Calu3 (cell line): ENCODE data around the gene M1AP. TPM values are rescaled to one million over a fixed set of nuclear protein-coding genes. Genes with fewer than 3 reads are reported as not detected.

Source experiments
- BruUV-seq: library from RNA; stranded (reverse); fragments of 400-500 nt; replicated peaks from 2 replicates; lab custom pipeline; 2021; lab: Mats Ljungman, UMichigan
- CTCF ChIA-PET: fragments of 300-600 bp; sonication (Branson Sonifier 250); formaldehyde crosslinking; loops from one replicate; lab custom pipeline; 2022; ENCODE audit warnings: antibody characterized with exemption; lab: Charles Lee
- DNase-seq: peaks from one replicate; pipeline ENCODE4 v3.0.0; 2022
- H3K27ac Mint-ChIP-seq: one replicate; pipeline ENCODE4 v1.8.0; 2022; ENCODE audit warnings: mixed read lengths; ENCODE audit not compliant: unreplicated experiment
- H3K27me3 Mint-ChIP-seq: one replicate; pipeline ENCODE4 v1.8.0; 2022; ENCODE audit warnings: mixed read lengths; ENCODE audit not compliant: unreplicated experiment
- H3K36me3 Mint-ChIP-seq: one replicate; pipeline ENCODE4 v1.8.0; 2022; ENCODE audit warnings: mild to moderate bottlenecking, moderate library complexity, mixed read lengths; ENCODE audit not compliant: insufficient read depth, unreplicated experiment
- H3K4me1 Mint-ChIP-seq: one replicate; pipeline ENCODE4 v1.8.0; 2022; ENCODE audit warnings: mild to moderate bottlenecking, low read depth, mixed read lengths; ENCODE audit not compliant: unreplicated experiment
- H3K4me3 Mint-ChIP-seq: one replicate; pipeline ENCODE4 v1.8.0; 2022; ENCODE audit warnings: mild to moderate bottlenecking, low read depth, moderate library complexity, mixed read lengths; ENCODE audit not compliant: unreplicated experiment
- H3K9me3 Mint-ChIP-seq: one replicate; pipeline ENCODE4 v1.8.0; 2022; ENCODE audit warnings: low read depth, mixed read lengths; ENCODE audit not compliant: unreplicated experiment
- CTCF ChIP-seq: fragments of 200-600 bp; IDR thresholded peaks from one replicate; pipeline ENCODE4 v1.8.0; 2022; ENCODE audit warnings: antibody characterized with exemption; ENCODE audit not compliant: unreplicated experiment
- intact Hi-C: fragments of 100-400 bp; cut with micrococcal nuclease; formaldehyde crosslinking; loops from one replicate; pipeline ENCODE4 v1.10.0; 2022; ENCODE audit not compliant: unreplicated experiment
- total RNA-seq: library from RNA; stranded (reverse); gene quantifications from 2 replicates; pipeline ENCODE4 v1.2.3, GENCODE V29; 2022

The M1AP gene
- total RNA-seq, 1 experiment from 2014 or later: not detected

GRCh38 chr2:74554820-74555531 lies 93.2 kb downstream of the M1AP start:
- intact Hi-C loops: no loop called here
- H3K9me3 Mint-ChIP-seq: no peaks in the 10 kb centered on the region
- H3K27ac Mint-ChIP-seq: no peak overlapping the region
- peak overlapping the region; percentile 46 for H3K4me3 Mint-ChIP-seq
- BruUV-seq: no TSS peak
- peaks cover 24% of the 10 kb centered on the region for H3K36me3 Mint-ChIP-seq
- peaks cover 5% of the 10 kb centered on the region for H3K27me3 Mint-ChIP-seq
- peaks cover 19% of the 10 kb centered on the region for H3K4me1 Mint-ChIP-seq
- CTCF ChIA-PET: no interaction called here
- DNase-seq: no peak
- TF ChIP-seq CTCF: no peak

GRCh38 chr2:74553892-74554819 lies 94.0 kb downstream of the M1AP start, which contains the start of the genes DOK1 and LOXL3:
Gene DOK1 (plus strand): TSS chr2:74554720. CDS start chr2:74554755, 35 bp downstream.
Gene LOXL3 (minus strand): TSS chr2:74553942. CDS start chr2:74552634, 1,308 bp downstream.
- Mint-ChIP-seq H3K9me3 (no peaks in the 10 kb centered on the region), H3K4me3 (peak within 1 kb of the TSS; percentile 46), H3K36me3 (peaks cover 32% of the 10 kb centered on the region), H3K27ac (peak within 1 kb of the TSS; percentile 1), H3K27me3 (no peaks in the 10 kb centered on the region), H3K4me1 (peaks cover 27% of the 10 kb centered on the region)
- DNase-seq: peak; percentile 61
- BruUV-seq: no TSS peak
- intact Hi-C loops: no loop called here
- CTCF ChIA-PET: interaction anchor here (0.6 to 0.7 kb wide), 4 partner anchors 24 to 1459 kb away, joined by 3 to 8 read pairs (median 4); no protein-coding TSS in a partner anchor
- no peak for TF ChIP-seq CTCF

DNA sequence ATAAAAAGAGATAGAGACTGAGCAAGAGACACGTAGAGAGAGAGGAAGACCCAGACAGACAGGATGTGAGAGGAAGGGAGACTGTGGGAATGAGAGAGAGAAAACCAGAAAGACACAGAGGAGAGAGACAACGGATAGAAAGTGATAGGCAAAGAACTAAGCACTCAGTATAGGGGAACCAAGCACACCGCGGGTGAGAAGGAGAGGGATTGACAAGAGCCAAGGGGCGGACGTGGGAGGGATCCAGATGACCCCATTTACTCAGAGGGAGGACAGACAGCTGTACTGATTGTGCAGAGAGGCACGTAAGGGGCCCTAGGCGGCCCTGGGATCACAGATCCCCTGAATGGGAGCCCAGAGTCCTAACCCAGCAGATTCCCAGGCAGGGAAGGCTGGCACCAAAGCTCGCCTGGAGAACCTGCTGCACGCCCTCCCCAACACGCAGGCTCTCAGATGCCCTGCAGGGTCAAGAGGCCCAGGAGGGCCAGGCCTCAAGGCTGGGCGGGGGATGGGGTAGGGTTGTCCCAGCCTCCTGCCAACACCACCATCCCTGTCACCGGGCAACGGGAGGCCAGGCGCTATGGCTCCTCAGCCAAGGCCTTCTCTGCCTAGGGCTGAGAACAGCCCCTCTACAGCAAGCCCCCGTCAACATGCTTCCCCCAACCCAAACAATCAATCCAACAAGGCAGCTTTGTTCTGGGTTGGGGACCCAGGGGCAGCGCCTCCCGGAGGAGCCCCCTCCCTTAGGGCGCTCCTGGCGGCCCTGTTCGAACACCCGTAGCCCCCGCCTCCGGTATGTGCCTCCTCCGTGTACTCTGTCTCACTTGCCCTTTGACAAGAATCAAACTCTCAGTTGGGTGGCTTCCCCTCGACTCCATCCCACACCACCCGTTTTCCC lies 95.0 kb downstream of the M1AP start:
- H3K27me3 Mint-ChIP-seq: no peaks in the 10 kb centered on the region
- no peak for TF ChIP-seq CTCF
- H3K4me1 Mint-ChIP-seq: peaks cover 27% of the 10 kb centered on the region
- DNase-seq: no peak
- H3K4me3 Mint-ChIP-seq: peak overlapping the region; percentile 46
- CTCF ChIA-PET: interaction anchor here (0.6 kb wide), 1 partner anchor 511 kb away, joined by 4 read pairs; no protein-coding TSS in a partner anchor
- BruUV-seq: no TSS peak
- H3K36me3 Mint-ChIP-seq: peaks cover 34% of the 10 kb centered on the region
- no peaks in the 10 kb centered on the region for H3K9me3 Mint-ChIP-seq
- intact Hi-C loops: no loop called here
- peak overlapping the region; percentile 1 for H3K27ac Mint-ChIP-seq
